ENCODE measurements around the gene EXTL1. TPM values are rescaled to one million over a fixed set of nuclear protein-coding genes. Genes with fewer than 3 reads are reported as not detected.

The EXTL1 gene
- polyA plus RNA-seq, 1 donor = 4.2 TPM

DNA sequence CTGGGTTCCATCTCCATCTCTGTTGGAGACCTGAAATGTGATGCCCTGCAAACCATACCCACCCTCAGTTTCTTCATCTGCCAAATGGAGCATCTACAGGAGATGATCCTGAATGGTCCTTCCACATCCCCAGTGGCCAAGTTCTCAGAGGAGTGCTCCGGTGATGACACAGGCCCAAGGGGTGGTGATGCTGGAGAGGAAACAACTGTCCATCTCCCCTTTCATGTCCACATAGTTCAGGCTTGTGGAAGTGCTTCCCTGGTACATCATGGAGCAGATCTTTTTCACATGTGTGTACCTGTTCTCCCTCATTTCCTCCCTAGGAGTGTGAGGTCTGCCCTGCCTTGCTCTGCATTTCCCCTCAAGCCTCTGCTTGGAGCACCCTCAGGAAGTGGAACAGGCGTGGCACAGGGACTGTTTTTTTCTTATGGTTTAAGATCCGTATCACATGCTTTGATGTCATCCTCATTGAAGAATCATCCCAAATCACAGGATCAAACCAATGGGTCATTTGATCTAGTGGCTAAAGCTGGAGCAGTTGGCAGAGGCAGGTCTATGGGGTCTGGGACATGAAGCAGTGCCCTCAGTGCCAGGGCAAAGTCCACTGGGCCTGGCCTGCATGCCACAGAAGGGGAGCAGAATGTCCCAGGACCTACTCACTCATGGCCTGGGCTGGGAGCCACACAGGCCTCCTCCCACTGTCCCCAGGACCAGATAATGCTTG lies 54.0 kb downstream of the EXTL1 start:
- DNase-seq = no peak

DNA sequence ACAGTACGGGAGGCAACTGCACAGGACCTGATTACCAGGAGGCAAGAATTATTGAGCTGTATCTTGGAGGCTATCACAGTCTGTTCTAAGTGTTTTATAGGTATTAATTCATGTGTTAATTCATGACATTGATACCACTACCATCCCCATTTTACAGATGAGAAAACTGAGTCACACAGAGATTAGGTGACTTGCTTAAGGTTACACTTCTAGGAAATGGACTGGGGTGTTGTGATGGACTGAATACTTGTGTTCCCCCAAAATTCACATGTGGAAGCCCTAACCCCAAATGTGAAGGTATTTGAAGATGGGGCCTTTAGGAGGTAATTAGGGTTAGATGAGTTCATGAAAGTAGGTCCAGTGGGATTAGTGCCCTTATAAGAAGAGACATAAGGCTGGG lies 55.9 kb downstream of the EXTL1 start:
- DNase-seq = no peak

DNA sequence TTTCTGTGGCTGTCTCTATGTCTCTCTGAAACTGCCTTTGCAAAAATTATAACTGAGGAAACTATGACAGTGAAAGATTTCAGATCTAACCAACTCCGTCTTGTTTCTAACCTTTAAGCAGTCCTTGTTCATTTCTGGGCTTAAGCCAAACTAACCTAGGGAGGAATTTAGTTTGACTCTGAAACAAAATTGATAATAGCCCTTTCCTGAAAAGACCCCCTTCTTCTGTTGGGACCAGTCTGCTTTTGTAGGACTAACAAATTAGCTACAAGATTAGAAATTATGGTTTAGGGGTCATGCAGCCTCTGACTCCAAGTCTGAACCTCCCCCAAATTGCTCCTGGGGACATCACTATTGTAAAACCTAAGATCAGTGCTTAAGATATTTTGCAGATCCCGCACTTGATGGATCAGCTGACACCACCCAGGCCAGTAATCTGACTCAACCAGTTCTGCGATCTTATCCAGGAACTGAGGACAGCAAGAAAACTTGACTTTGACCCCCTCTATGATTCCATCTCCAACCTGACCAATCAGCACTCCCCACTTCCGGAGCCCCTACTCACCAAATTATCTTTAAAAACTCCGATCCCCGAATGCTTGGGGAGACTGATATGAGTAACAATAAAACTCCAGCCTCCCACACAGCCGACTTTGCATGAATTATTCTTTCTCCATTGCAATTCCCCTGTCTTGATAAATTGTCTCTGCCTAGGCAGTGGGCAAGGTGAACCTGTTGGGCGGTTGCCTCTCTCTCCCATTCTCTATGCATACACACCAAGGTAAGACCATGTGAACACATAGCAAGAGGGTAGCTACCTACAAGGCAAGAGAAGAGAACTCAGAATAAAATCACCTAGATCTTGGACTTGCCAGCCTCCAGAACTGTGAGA lies 57.0 kb downstream of the EXTL1 start:
- no peak for DNase-seq

GRCh38 chr1:26079178-26079563 lies 57.6 kb downstream of the EXTL1 start:
- no peak for DNase-seq

GRCh38 chr1:26079960-26080814 lies 58.6 kb downstream of the EXTL1 start:
- no peak for DNase-seq

DNA sequence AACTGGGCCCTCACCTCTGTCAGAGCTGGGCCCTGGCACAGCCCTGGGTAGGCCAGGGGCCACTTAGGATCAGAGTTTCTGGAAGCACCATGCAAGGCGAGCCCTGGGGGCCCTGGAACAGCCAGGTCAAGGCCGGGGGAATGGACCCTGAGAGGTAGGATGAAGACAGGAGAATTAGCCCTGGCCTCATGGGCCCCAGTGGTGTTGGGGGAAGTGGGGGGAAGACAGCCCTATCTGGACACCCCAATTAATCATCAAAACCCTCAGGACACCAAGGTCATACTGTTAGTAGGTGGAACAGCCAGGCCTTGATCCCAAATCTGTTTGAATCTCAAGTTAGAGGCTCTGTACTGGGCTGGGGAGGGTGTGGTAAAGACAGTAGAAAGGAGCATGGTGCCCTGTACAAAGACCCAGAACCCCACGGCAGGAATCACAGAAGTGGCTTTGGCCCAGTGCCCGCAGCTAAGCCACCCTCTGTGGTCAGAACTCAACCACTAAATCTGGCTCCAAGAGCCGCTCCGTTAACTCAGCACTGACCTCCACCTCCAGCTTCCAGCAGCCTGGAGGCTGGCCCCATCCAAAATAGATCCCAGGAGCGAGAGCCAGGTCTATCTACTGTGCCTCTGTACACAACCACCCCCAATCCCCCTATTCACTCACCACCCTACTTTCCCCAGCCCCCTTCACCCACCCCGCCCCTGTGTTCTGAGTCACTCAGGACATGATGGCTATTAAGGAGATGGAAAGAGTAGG lies 59.9 kb downstream of the EXTL1 start:
- no peak for DNase-seq

DNA sequence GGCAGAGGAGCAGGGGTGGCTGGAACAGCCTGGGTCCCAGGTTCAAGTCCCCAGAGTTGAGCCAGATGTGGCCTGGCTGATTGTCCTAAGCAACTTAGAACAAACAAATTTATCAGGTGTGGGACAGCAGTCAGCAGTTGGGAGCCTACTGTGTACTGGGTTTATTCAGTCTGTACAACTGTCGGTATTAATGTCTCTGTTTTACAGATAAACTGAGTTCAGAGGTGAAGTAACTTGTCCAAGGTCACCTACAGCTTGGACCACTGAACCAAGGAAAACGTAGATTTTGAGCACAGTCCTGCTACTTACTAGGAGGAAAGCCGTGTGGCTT lies 60.4 kb downstream of the EXTL1 start:
- DNase-seq = no peak

DNA sequence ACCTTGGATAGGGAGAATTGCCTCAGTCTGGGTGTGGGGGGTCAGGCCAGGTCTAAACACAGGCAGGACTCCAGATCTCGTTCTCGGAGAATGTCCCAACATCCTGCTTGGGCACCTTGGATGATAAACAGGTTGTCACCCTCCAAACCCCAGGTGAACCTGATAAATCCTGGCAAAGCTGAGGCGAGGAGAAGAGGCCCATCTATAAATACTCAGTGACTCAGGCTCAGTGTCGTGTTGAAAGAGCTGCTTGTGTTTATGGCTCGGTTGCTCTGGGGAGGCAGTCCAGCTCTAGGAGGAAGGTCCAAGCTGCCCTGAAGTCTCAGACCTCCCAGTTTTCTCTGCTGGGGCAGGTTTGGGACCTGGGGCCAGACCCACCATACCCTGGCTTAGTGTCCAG lies 61.6 kb downstream of the EXTL1 start:
- no peak for DNase-seq

GRCh38 chr1:26084091-26084561 lies 62.6 kb downstream of the EXTL1 start:
- no peak for DNase-seq

GRCh38 chr1:26084844-26085243 lies 63.3 kb downstream of the EXTL1 start:
- no peak for DNase-seq

Other genes with a start within 250 kb of the EXTL1 start
- gene SELENON, start 221.6 kb upstream of the EXTL1 start, polyA plus RNA-seq (ENCODE audit: insufficient read length) = 58.5 TPM
- gene MTFR1L, start 201.8 kb upstream of the EXTL1 start, polyA plus RNA-seq (ENCODE audit: insufficient read length) = 70.6 TPM
- gene AUNIP, start 162.3 kb upstream of the EXTL1 start, polyA plus RNA-seq (ENCODE audit: insufficient read length) = 0.92 TPM
- gene PAQR7, start 146.1 kb upstream of the EXTL1 start, polyA plus RNA-seq (ENCODE audit: insufficient read length) = 8.8 TPM
- gene STMN1, start 115.4 kb upstream of the EXTL1 start, polyA plus RNA-seq (ENCODE audit: insufficient read length) = 488 TPM
- gene PAFAH2, start 23.7 kb upstream of the EXTL1 start, polyA plus RNA-seq (ENCODE audit: insufficient read length) = 87.9 TPM
- gene SLC30A2, start 24.3 kb downstream of the EXTL1 start, polyA plus RNA-seq (ENCODE audit: insufficient read length) = 0.97 TPM
- gene TRIM63, start 45.9 kb downstream of the EXTL1 start, polyA plus RNA-seq (ENCODE audit: insufficient read length) = 50.3 TPM
- 5.6 TPM for gene PDIK1L, start 90.0 kb downstream of the EXTL1 start, polyA plus RNA-seq (ENCODE audit: insufficient read length)
- gene FAM110D, start 137.3 kb downstream of the EXTL1 start, polyA plus RNA-seq (ENCODE audit: insufficient read length) = 0.98 TPM
- gene C1orf232, start 147.2 kb downstream of the EXTL1 start, polyA plus RNA-seq (ENCODE audit: insufficient read length) = not detected
- 17.3 TPM for gene ZNF593, start 148.1 kb downstream of the EXTL1 start, polyA plus RNA-seq (ENCODE audit: insufficient read length)
- gene ZNF593OS, start 150.1 kb downstream of the EXTL1 start, polyA plus RNA-seq (ENCODE audit: insufficient read length) = 2.3 TPM
- gene CNKSR1, start 155.7 kb downstream of the EXTL1 start, polyA plus RNA-seq (ENCODE audit: insufficient read length) = 2.5 TPM
- not detected for gene CATSPER4, start 168.8 kb downstream of the EXTL1 start, polyA plus RNA-seq (ENCODE audit: insufficient read length)
- 23.0 TPM for gene CEP85, start 212.4 kb downstream of the EXTL1 start, polyA plus RNA-seq (ENCODE audit: insufficient read length)

Data from hindlimb muscle (tissue), 1 donor.